HG03565 (cell line): ENCODE results near the gene IQCE.
"Not testable (repeated sequence)": the region's sequence is repeated elsewhere in the genome, so short reads cannot be mapped to it uniquely, and the experiment has no call there.

Experiments used
- ATAC-seq: cut with Tn5 transposase; IDR thresholded peaks from one replicate; pipeline ENCODE4 v1.9.1; 2021; ENCODE audit warnings: mild to moderate bottlenecking, moderate library complexity; ENCODE audit not compliant: unreplicated experiment

Gene IQCE

DNA sequence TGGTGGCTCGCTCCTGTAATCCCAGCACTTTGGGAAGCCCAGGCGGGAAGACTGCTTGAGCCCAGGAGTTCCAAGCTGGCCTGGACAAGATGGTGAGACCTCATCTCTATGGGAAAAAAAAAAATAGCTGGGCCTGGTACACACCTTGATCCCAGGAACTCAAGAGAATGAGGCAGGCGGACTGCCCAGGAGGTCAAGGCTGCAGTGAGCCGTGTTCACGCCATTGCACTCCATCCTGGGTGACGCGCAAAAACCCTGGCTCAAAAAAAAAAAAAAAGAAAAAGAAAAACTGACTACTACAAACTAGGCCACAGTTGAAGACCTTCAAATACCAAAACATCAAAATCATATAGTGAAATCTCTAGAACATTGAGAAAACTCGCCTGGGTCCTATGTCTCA, 7.4 kb upstream of the IQCE start:
- no peak for ATAC-seq

DNA sequence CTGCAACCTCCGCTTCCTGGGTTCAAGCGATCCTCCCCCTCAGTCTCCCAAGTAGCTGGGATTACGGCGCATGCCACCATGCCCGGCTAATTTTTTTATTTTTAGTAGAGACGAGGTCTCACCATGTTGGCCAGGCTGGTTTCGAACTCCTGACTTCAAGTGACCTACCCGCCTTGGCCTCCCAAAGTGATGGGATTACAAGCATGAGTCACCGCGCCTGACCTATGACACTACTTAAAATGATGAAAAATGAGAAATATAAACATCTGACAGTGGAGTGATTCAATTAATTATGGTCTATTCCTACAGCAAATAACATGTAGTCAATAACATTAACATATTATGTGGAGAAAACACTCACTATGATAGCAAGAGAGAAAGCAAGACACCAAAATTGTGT, 5.7 kb upstream of the IQCE start:
- no peak for ATAC-seq

- no peak for ATAC-seq
Measured at GRCh38 chr7:2553831-2554581, 4.8 kb upstream of the IQCE start.

GRCh38 chr7:2554661-2555111, 4.1 kb upstream of the IQCE start:
- ATAC-seq: no peak

GRCh38 chr7:2555121-2556052, 3.4 kb upstream of the IQCE start, which contains the start of gene BRAT1:
TSS of gene BRAT1 (minus strand) at chr7:2555524. CDS start at chr7:2554431, 1,093 bp downstream.
- ATAC-seq: peak; percentile 40

DNA sequence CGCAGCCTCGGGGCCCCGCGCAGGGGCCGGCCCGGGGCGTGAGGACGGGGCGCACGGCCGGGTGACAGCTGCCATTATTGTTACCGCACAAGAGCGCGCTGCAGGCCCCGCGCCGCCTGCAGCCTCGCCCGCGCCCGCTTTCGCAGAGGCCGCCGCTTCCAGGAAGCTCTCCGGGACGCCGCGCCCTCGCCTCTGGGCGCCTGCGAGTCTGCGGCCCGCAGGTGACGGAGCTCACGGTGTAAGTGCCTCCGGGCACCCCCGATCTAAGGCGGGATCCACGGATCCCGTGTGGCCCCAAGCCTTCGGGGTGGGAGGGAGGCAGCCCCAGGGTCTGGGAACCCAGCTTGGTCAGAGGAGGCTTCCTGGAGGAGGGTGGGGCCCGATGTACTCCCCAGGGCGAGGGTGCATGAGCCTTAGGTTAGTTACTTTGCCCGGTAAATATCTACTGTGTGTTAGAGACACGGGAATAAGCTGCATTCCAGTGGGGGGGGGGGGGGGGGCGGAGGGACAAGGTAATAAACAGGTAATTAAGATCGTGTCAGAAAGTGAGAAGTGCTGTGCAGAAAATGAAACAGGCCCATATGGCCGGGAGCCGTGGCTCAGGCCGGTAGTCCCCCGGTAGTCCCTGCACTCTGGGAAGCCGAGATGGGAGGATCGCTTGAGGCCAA, 638 bp downstream of the IQCE start:
- peak; percentile 14 for ATAC-seq

GRCh38 chr7:2563955-2564354, 5.2 kb downstream of the IQCE start:
- ATAC-seq: not testable (repeated sequence)

DNA sequence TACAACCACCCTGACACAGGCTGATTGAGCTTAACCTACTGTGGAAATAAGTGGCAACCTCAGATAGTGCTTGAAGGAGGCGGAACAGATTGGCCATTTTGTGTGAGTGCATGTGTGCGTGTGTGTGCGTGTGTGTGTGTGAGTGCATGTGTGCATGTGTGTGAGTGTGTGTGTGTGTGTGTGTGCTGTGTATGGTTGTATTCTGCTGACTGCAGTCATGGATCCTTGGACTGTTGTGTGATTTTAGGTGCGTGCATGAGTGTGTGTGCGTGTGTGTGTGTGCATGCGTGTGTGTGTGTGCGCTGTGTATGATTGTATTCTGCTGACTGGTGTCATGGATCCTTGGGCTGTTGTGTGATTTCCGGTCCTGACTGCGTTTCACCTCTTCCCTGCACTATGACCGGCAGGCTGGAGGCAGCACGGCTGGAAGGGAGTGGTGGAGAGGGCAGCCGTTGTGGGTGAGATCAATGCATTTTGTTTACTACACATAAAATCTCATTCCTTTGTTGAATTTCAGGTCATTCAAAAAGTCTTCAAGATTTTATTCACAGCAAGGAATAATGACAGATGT, 6.3 kb downstream of the IQCE start:
- ATAC-seq: no peak

- peak; percentile 27 for ATAC-seq
Measured at GRCh38 chr7:2566348-2566889, 7.6 kb downstream of the IQCE start.

DNA sequence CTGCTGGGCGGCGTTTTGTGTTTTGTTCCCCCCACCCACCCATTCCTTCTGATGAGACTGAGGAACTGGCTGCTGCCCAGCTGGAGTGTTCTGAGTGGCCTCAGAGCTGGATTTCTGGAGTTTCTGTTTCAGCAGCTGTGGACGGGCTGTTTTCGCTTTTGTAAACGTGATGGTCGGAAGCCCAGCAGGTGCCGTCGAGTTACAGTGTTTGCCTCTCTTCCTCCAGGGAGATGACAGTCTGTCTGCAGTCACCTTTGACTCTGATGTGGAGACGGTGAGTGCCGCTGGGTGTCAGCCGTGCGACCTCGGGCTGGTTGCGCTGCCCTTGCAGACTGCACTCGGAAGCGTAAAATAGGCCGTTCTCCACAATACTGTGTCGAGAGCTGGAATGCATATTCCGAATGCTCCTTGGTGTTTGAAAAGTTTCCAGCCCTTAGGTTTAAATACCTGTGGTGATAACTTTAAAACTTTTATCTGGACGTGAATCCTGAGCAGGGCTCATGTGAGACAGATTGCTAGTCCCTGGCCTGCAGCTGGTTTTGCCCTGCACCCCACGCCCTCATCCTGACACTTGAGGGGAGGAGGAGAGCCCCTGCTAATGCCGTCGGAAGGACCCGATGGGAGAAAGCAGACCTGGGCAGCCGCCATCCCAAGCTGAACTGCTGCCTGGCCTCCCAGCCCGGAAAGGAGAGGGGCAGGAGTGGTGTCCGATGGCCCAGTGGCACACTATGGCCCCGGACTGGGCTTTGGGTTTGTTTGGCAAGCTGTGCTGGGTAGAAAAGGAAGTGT, 8.3 kb downstream of the IQCE start:
- peak; percentile 80 for ATAC-seq

GRCh38 chr7:2567679-2568278, 9.0 kb downstream of the IQCE start:
- ATAC-seq: no peak

DNA sequence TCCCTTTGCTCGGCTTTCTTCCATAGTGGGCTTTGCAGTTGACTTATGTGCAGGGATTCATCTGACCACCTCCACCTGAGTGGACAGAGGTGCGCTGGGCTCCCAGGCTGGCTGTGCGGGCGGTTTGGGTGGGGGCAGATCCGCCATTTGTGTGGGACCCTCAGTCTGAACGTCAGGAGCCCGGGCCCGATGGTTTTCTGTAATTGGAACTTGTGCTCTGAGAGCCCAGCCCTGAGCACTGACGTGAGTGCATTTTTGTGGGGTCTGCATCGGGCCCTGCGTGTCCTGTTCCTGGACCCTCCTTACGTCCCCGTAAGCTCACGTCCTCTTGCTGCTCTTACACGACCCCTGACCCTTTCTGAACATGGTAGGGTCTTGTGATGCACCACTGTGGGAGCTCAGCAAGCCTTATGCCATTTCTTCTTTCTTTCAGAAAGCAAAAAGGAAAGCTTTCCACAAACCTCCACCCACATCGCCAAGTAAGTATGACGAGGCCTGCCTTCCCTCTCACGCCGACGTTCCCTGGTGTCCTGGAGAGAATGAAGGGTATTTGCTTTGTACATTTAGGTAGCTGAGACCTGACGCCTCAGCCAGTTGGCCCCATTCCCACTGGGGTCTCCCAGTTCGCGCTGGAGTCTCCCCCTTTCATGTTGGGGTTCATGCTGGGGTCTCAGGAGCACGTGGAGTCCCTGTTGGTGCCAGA, 9.9 kb downstream of the IQCE start:
- no peak for ATAC-seq

GRCh38 chr7:2569421-2569820, 10.6 kb downstream of the IQCE start:
- no peak for ATAC-seq

GRCh38 chr7:2570021-2570420, 11.2 kb downstream of the IQCE start:
- no peak for ATAC-seq

GRCh38 chr7:2571409-2571808, 12.6 kb downstream of the IQCE start:
- ATAC-seq: no peak

- ATAC-seq: no peak
Measured at GRCh38 chr7:2572101-2572842, 13.5 kb downstream of the IQCE start.

DNA sequence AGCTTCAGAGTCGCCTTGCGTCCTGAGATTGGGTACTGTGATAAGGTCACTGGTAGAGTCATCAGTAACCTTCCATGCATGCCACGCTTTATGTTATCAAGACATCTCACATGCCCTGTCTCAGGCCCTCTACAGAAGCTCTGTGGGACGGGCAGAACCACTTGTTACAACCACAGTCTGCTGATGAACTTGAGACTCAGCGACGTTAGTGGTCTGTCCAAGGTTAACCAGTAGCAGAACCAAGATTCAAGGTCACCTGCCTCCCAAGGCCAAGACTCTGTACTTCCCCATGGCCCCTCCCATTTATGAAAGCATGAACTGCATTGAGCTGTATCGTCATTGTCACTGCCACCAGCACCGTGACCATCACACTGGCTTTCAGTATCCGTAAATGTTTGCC, 15.0 kb downstream of the IQCE start:
- no peak for ATAC-seq

DNA sequence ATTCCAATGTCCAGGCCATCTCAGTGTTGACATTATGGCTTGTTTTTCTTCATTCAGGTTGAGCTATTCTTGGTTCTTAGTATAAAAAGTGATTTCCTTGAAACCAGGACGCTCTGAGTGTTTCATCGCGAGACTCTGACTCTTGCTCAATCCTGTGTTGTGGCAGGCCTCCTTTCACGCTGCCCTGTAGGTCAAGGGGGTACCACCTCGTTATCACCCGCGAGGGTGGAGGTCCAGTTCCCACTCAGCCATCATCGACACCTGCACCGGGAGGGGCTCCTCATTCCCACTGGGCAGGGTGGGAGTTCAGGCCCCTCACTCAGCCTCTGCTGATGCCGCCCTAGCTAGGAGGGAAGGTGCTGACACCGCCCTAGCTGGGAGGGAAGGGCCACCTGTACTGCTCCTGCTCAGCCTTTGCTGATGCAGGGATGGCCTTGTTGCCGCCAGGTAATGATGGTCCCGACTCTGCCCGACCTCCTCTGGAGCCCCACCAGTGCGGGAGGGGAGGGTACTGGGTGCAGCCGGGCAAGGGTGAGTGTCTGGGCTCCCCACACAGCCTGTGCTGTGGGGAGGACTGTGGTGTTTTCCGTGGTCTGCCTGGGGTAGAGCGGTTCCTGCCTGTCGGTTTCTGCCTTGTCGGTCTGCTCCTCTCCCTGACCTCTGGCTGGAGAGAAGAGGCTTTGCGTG, 16.4 kb downstream of the IQCE start:
- ATAC-seq: no peak
